CD14-positive monocyte (primary cell): ENCODE measurements around the gene TRAPPC10. TPM values are rescaled to one million over a fixed set of nuclear protein-coding genes. Genes with fewer than 3 reads are reported as not detected.

ENCODE experiments used
- DNase-seq, 3 donors: peaks; one replicate each; pipeline ENCODE4 v3.0.0-alpha.2; 2011 to 2022
- H2AFZ ChIP-seq: 2 replicates; pipeline ENCODE4 v1.6.0; 2012; ENCODE audit warnings: mild to moderate bottlenecking, low read depth, low read length, inconsistent platforms; ENCODE audit not compliant: insufficient read depth, poor library complexity, severe bottlenecking
- H3K27ac ChIP-seq, 2 donors: 1 replicate in 1 of 2; 2 replicates in 1 of 2; pipeline ENCODE4 v1.5.1; 2012 to 2013; ENCODE audit warnings: low read length in 2 of 2, control low read depth in 1 of 2, inconsistent platforms in 1 of 2, low read depth in 1 of 2, mild to moderate bottlenecking in 1 of 2
- H3K27me3 ChIP-seq, 2 donors: one replicate each; pipeline versions ENCODE4 v1.6.0 to v1.6.1; 2011 to 2013; ENCODE audit warnings: low read length in 2 of 2; ENCODE audit not compliant: control insufficient read depth in 2 of 2, insufficient read depth in 2 of 2
- H3K36me3 ChIP-seq, 2 donors: replicated peaks in 1 of 2; 1 replicate in 1 of 2; 2 replicates in 1 of 2; pipeline versions ENCODE4 v1.5.1 to v1.6.1; 2012 to 2013; ENCODE audit warnings: low read length in 2 of 2, control low read depth in 1 of 2, inconsistent platforms in 1 of 2, mild to moderate bottlenecking in 1 of 2; ENCODE audit not compliant: insufficient read depth in 2 of 2, control insufficient read depth in 1 of 2
- H3K4me1 ChIP-seq, 2 donors: 1 replicate in 1 of 2; 2 replicates in 1 of 2; pipeline versions ENCODE4 v1.5.1 to v1.6.1; 2012 to 2013; ENCODE audit warnings: low read length in 2 of 2, control low read depth in 1 of 2, inconsistent platforms in 1 of 2, mild to moderate bottlenecking in 1 of 2, moderate library complexity in 1 of 2; ENCODE audit not compliant: insufficient read depth in 2 of 2, control insufficient read depth in 1 of 2
- H3K4me2 ChIP-seq: replicated peaks from 2 replicates; pipeline ENCODE3; 2012; ENCODE audit warnings: low read length, moderate library complexity, mild to moderate bottlenecking; ENCODE audit not compliant: poor library complexity, severe bottlenecking; ENCODE audit errors: extremely low read depth
- H3K4me3 ChIP-seq, 3 experiments: fragments of 200-600 bp in 1 of 3; sonication (generic) in 1 of 3; replicated peaks in 1 of 3; 1 replicate in 2 of 3; 2 replicates in 1 of 3; pipeline ENCODE4 v1.5.1; 2011 to 2013; ENCODE audit warnings: low read length in 3 of 3, mild to moderate bottlenecking in 3 of 3, control low read depth in 2 of 3, low read depth in 2 of 3, inconsistent platforms in 1 of 3, moderate library complexity in 1 of 3
- H3K79me2 ChIP-seq: 2 replicates; pipeline ENCODE4 v1.6.0; 2012; ENCODE audit warnings: mild to moderate bottlenecking, control low read depth, inconsistent platforms, low read length, moderate library complexity; ENCODE audit not compliant: insufficient read depth
- H3K9ac ChIP-seq: 2 replicates; pipeline ENCODE4 v1.6.0; 2017; ENCODE audit warnings: low read length, mild to moderate bottlenecking; ENCODE audit not compliant: insufficient read depth, poor library complexity, severe bottlenecking
- H3K9me3 ChIP-seq, 2 donors: replicated peaks in 1 of 2; 1 replicate in 1 of 2; 2 replicates in 1 of 2; pipeline versions ENCODE4 v1.5.1 to v1.6.1; 2012 to 2013; ENCODE audit warnings: low read length in 2 of 2, control low read depth in 1 of 2; ENCODE audit not compliant: control insufficient read depth in 1 of 2, insufficient read depth in 1 of 2
- H4K20me1 ChIP-seq: 2 replicates; pipeline ENCODE4 v1.6.0; 2012; ENCODE audit warnings: mild to moderate bottlenecking, low read length, control low read depth, moderate library complexity; ENCODE audit not compliant: insufficient read depth
- H3K27ac Mint-ChIP-seq, 7 donors: one replicate each; pipeline ENCODE4 v1.8.0; 2020; ENCODE audit warnings: mild to moderate bottlenecking in 7 of 7, mixed read lengths in 7 of 7, moderate library complexity in 6 of 7, inconsistent platforms in 2 of 7
- H3K27me3 Mint-ChIP-seq, 3 donors: one replicate each; pipeline ENCODE4 v1.8.0; 2021 to 2022; ENCODE audit warnings: low read depth in 3 of 3, mild to moderate bottlenecking in 3 of 3, mixed read lengths in 3 of 3, moderate library complexity in 3 of 3, inconsistent platforms in 1 of 3
- H3K36me3 Mint-ChIP-seq, 2 donors: one replicate each; pipeline ENCODE4 v1.8.0; 2020; ENCODE audit warnings: mixed read lengths in 2 of 2, inconsistent platforms in 1 of 2, mild to moderate bottlenecking in 1 of 2
- H3K4me1 Mint-ChIP-seq: one replicate; pipeline ENCODE4 v1.8.0; 2020; ENCODE audit warnings: mild to moderate bottlenecking, mixed read lengths
- H3K4me3 Mint-ChIP-seq, 2 donors: one replicate each; pipeline ENCODE4 v1.8.0; 2020; ENCODE audit warnings: mild to moderate bottlenecking in 2 of 2, mixed read lengths in 2 of 2, moderate library complexity in 1 of 2
- H3K9me3 Mint-ChIP-seq, 7 donors: one replicate each; pipeline ENCODE4 v1.8.0; 2020 to 2022; ENCODE audit warnings: mixed read lengths in 7 of 7, mild to moderate bottlenecking in 6 of 7, moderate library complexity in 6 of 7, inconsistent platforms in 2 of 7
- CTCF ChIP-seq: fragments of 200-600 bp; IDR thresholded peaks from one replicate; pipeline ENCODE4 v1.8.0; 2022; ENCODE audit warnings: antibody characterized with exemption, mild to moderate bottlenecking
- WGBS: methylation state at CpG from one replicate; pipeline ENCODE4 v1.1.5; 2013; ENCODE audit warnings: missing lambda C conversion rate; ENCODE audit not compliant: insufficient coverage; 5-methylcytosine and 5-hydroxymethylcytosine counted together
- intact Hi-C, 2 donors: fragments of 100-400 bp; cut with micrococcal nuclease; formaldehyde crosslinking; loops; one replicate each; pipeline versions ENCODE4 v1.15.0 to v1.15.1; 2023
- polyA plus RNA-seq, 3 donors: library from polyadenylated mRNA; depleted of rRNA in 1 of 3; unstranded in 2 of 3; stranded (reverse) in 1 of 3; fragments of 300-500 nt in 2 of 3; fragments of >200 nt in 1 of 3; fragmentation: Illumina TruSeq in 2 of 3; gene quantifications; 1 replicate in 2 of 3; 2 replicates in 1 of 3; pipeline ENCODE4 v1.2.3, GENCODE V29; 2012 to 2021

Gene TRAPPC10
- polyA plus RNA-seq, 3 donors = 5.9 to 40.6 (median 8.6) TPM

- H2AFZ ChIP-seq = no peak overlapping the region
- H3K36me3 ChIP-seq = peaks cover 77 to 99% of the 10 kb centered on the region in 2 donors
- H3K79me2 ChIP-seq = peaks cover 34% of the 10 kb centered on the region
- Mint-ChIP-seq H3K27ac (no peak overlapping the region), H3K27me3 (peaks cover 0 to 1% (median 1%) of the 10 kb centered on the region in 3 donors), H3K9me3 (no peaks in the 10 kb centered on the region), H3K36me3 (peaks cover 78 to 93% of the 10 kb centered on the region in 2 donors), H3K4me1 (no peaks in the 10 kb centered on the region), H3K4me3 (no peak overlapping the region)
- H3K27ac ChIP-seq = no peak overlapping the region
- H4K20me1 ChIP-seq = peaks cover 84% of the 10 kb centered on the region
- no peaks in the 10 kb centered on the region for H3K9me3 ChIP-seq
- no peak overlapping the region for H3K4me2 ChIP-seq
- no peaks in the 10 kb centered on the region for H3K27me3 ChIP-seq
- no peak for DNase-seq
- intact Hi-C loops = no loop called here
- no peak overlapping the region for H3K9ac ChIP-seq
- 99% methylated on average over 11 of the region's 15 CpGs for WGBS
- no peak overlapping the region for H3K4me3 ChIP-seq
- H3K4me1 ChIP-seq = no peaks in the 10 kb centered on the region
- TF ChIP-seq CTCF = no peak
Observed at GRCh38 chr21:44072111-44072510, 60.0 kb downstream of the TRAPPC10 start.

GRCh38 chr21:44074315-44074958 is 62.3 kb downstream of the TRAPPC10 start:
- H3K4me1 ChIP-seq = no peaks in the 10 kb centered on the region
- H2AFZ ChIP-seq = no peak overlapping the region
- H3K9me3 Mint-ChIP-seq = no peaks in the 10 kb centered on the region
- no peak overlapping the region for H3K4me2 ChIP-seq
- peaks cover 89 to 99% of the 10 kb centered on the region in 2 donors for H3K36me3 ChIP-seq
- peaks cover 63% of the 10 kb centered on the region for H4K20me1 ChIP-seq
- no peak for DNase-seq
- WGBS = 92% methylated on average over 6 of the region's 11 CpGs
- H3K9ac ChIP-seq = no peak overlapping the region
- H3K79me2 ChIP-seq = peaks cover 23% of the 10 kb centered on the region
- H3K27ac ChIP-seq = no peak overlapping the region
- no peaks in the 10 kb centered on the region for H3K27me3 ChIP-seq
- TF ChIP-seq CTCF = no peak
- H3K4me3 ChIP-seq = no peak overlapping the region
- H3K4me1 Mint-ChIP-seq = no peaks in the 10 kb centered on the region
- H3K9me3 ChIP-seq = no peaks in the 10 kb centered on the region
- peak overlapping the region in 1 of 7 donors; percentile 48 for H3K27ac Mint-ChIP-seq
- H3K36me3 Mint-ChIP-seq = peaks cover 79 to 95% of the 10 kb centered on the region in 2 donors
- H3K4me3 Mint-ChIP-seq = no peak overlapping the region
- intact Hi-C loops = no loop called here
- H3K27me3 Mint-ChIP-seq = peaks cover 0 to 1% (median 1%) of the 10 kb centered on the region in 3 donors
